ENCODE data around the gene MAGI1.

MAGI1 gene

GRCh38 chr3:65584913-65585312 lies 453.8 kb downstream of the MAGI1 start:
- no peak overlapping the region for H3K4me3 ChIP-seq (ENCODE audit: low read length)
- no peak for TF ChIP-seq CTCF (IDR thresholded peaks at IDR 0.05; ENCODE audit: insufficient read depth, low read depth, low read length, missing control alignments)
- DNase-seq (ENCODE audit: low read depth) = no peak

- DNase-seq (ENCODE audit: low read depth) = no peak
- TF ChIP-seq CTCF (IDR thresholded peaks at IDR 0.05; ENCODE audit: insufficient read depth, low read depth, low read length, missing control alignments) = no peak
Observed at GRCh38 chr3:65584002-65584401, 454.7 kb downstream of the MAGI1 start.

GRCh38 chr3:65583188-65583587 lies 455.5 kb downstream of the MAGI1 start:
- TF ChIP-seq CTCF (IDR thresholded peaks at IDR 0.05; ENCODE audit: insufficient read depth, low read depth, low read length, missing control alignments) = no peak
- H3K4me3 ChIP-seq (ENCODE audit: low read length) = no peak overlapping the region
- no peak for DNase-seq (ENCODE audit: low read depth)

More at GRCh38 chr3:65584002-65584401, 454.7 kb downstream of the MAGI1 start:
- no peak overlapping the region for H3K4me3 ChIP-seq (ENCODE audit: low read length)

- no peak overlapping the region for H3K4me3 ChIP-seq (ENCODE audit: low read length)
- peak; percentile 68 for DNase-seq (ENCODE audit: low read depth)
Observed at GRCh38 chr3:65582012-65582717, 456.6 kb downstream of the MAGI1 start.

GRCh38 chr3:65581313-65581712 lies 457.4 kb downstream of the MAGI1 start:
- no peak for DNase-seq (ENCODE audit: low read depth)
- no peak overlapping the region for H3K4me3 ChIP-seq (ENCODE audit: low read length)
- TF ChIP-seq CTCF (IDR thresholded peaks at IDR 0.05; ENCODE audit: insufficient read depth, low read depth, low read length, missing control alignments) = no peak

More at GRCh38 chr3:65582012-65582717, 456.6 kb downstream of the MAGI1 start:
- no peak for TF ChIP-seq CTCF (IDR thresholded peaks at IDR 0.05; ENCODE audit: insufficient read depth, low read depth, low read length, missing control alignments)

- no peak for TF ChIP-seq CTCF (IDR thresholded peaks at IDR 0.05; ENCODE audit: insufficient read depth, low read depth, low read length, missing control alignments)
- no peak for DNase-seq (ENCODE audit: low read depth)
- no peak overlapping the region for H3K4me3 ChIP-seq (ENCODE audit: low read length)
Observed at GRCh38 chr3:65578861-65579260, 459.9 kb downstream of the MAGI1 start.

All from epithelial cell of esophagus (primary cell).